Measurements from ENCODE around the gene RNF157.

Gene RNF157

GRCh38 chr17:76121932-76122430 is 118.3 kb downstream of the RNF157 start:
- DNase-seq: no peak

GRCh38 chr17:76120658-76121008 is 119.7 kb downstream of the RNF157 start:
- no peak for DNase-seq

GRCh38 chr17:76119409-76120371 is 120.6 kb downstream of the RNF157 start:
- DNase-seq: no peak

- no peak for DNase-seq
Measured at GRCh38 chr17:76115138-76115754, 125.0 kb downstream of the RNF157 start.

GRCh38 chr17:76111956-76112355 is 128.3 kb downstream of the RNF157 start:
- no peak for DNase-seq

- no peak for DNase-seq
Measured at GRCh38 chr17:76107509-76107908, 132.8 kb downstream of the RNF157 start.

- DNase-seq: no peak
Measured at GRCh38 chr17:76106703-76107102, 133.6 kb downstream of the RNF157 start.

GRCh38 chr17:76104896-76105231 is 135.4 kb downstream of the RNF157 start:
- DNase-seq: no peak

- no peak for DNase-seq
Measured at GRCh38 chr17:76104140-76104895, 136.0 kb downstream of the RNF157 start.

GRCh38 chr17:76103274-76104139 is 136.8 kb downstream of the RNF157 start, which contains the start of gene EXOC7:
Gene EXOC7, minus strand, starts transcription at chr17:76103787. Its CDS starts 95 bp downstream, at chr17:76103692.
- DNase-seq: peak; percentile 90

GRCh38 chr17:76102944-76103273 is 137.4 kb downstream of the RNF157 start:
- DNase-seq: no peak

GRCh38 chr17:76097716-76098295 is 142.5 kb downstream of the RNF157 start:
- DNase-seq: no peak

- no peak for DNase-seq
Measured at GRCh38 chr17:76095943-76096342, 144.3 kb downstream of the RNF157 start.

GRCh38 chr17:76094046-76094445 is 146.2 kb downstream of the RNF157 start:
- no peak for DNase-seq

- DNase-seq: no peak
Measured at GRCh38 chr17:76092526-76093413, 147.5 kb downstream of the RNF157 start.

Measured in activated CD4-positive, alpha-beta T cell treated with anti-CD3 and anti-CD28 coated beads, Interleukin-2, amount 50 U/mL, for 1 hour (primary cell).